Stimulated activated naive B cell treated with anti-CD40 and anti-IgM and Interleukin-4, amounts not matched to agents 10 μg/mL and 1 μg/mL and 100 μg/mL, for 72 hours (primary cell): ENCODE results near the gene CCDC34.

Source experiments
- ATAC-seq, 2 donors: fragments of 150-1000 bp; cut with Tn5 transposase; replicated peaks; 2 replicates each; pipeline ENCODE4 v1.10.0; 2021; ENCODE audit warnings: moderate library complexity in 1 of 2
- DNase-seq: peaks from one replicate; pipeline ENCODE4 v3.0.0; 2021
- H3K27ac Mint-ChIP-seq: one replicate; pipeline ENCODE4 v1.8.0; 2022; ENCODE audit warnings: mild to moderate bottlenecking, mixed read lengths
- H3K27me3 Mint-ChIP-seq, 2 donors: one replicate each; pipeline ENCODE4 v1.8.0; 2022; ENCODE audit warnings: mixed read lengths in 2 of 2
- H3K36me3 Mint-ChIP-seq, 2 donors: one replicate each; pipeline ENCODE4 v1.8.0; 2022; ENCODE audit warnings: mixed read lengths in 2 of 2, mild to moderate bottlenecking in 1 of 2
- H3K4me1 Mint-ChIP-seq, 2 donors: one replicate each; pipeline ENCODE4 v1.8.0; 2022; ENCODE audit warnings: mixed read lengths in 2 of 2, mild to moderate bottlenecking in 1 of 2
- H3K4me3 Mint-ChIP-seq, 2 donors: one replicate each; pipeline ENCODE4 v1.8.0; 2022; ENCODE audit warnings: mild to moderate bottlenecking in 2 of 2, mixed read lengths in 2 of 2, moderate library complexity in 1 of 2
- H3K9me3 Mint-ChIP-seq, 2 donors: one replicate each; pipeline ENCODE4 v1.8.0; 2022; ENCODE audit warnings: mixed read lengths in 2 of 2, mild to moderate bottlenecking in 1 of 2

The CCDC34 gene

GRCh38 chr11:27361649-27362431 is 1.2 kb downstream of the CCDC34 start:
- H3K4me3 Mint-ChIP-seq: peak overlapping the region; percentile 93 to 97
- no peaks in the 10 kb centered on the region for H3K27me3 Mint-ChIP-seq
- H3K27ac Mint-ChIP-seq: no peak overlapping the region
- no peak for ATAC-seq
- no peaks in the 10 kb centered on the region for H3K9me3 Mint-ChIP-seq
- peaks cover 16 to 24% of the 10 kb centered on the region in 2 donors for H3K4me1 Mint-ChIP-seq
- DNase-seq: no peak
- no peaks in the 10 kb centered on the region for H3K36me3 Mint-ChIP-seq

- ATAC-seq (no peak), DNase-seq (no peak)
- Mint-ChIP-seq H3K9me3 (no peaks in the 10 kb centered on the region), H3K27me3 (no peaks in the 10 kb centered on the region), H3K4me1 (peaks cover 10 to 19% of the 10 kb centered on the region in 2 donors), H3K36me3 (no peaks in the 10 kb centered on the region), H3K4me3 (no peak overlapping the region), H3K27ac (no peak overlapping the region)
Observed at GRCh38 chr11:27358296-27358695, 4.7 kb downstream of the CCDC34 start.

GRCh38 chr11:27357250-27357649 is 5.8 kb downstream of the CCDC34 start:
- Mint-ChIP-seq H3K4me1 (peaks cover 5 to 8% of the 10 kb centered on the region in 2 donors), H3K9me3 (no peaks in the 10 kb centered on the region), H3K4me3 (no peak overlapping the region), H3K36me3 (no peaks in the 10 kb centered on the region), H3K27ac (no peak overlapping the region), H3K27me3 (no peaks in the 10 kb centered on the region)
- ATAC-seq: no peak
- no peak for DNase-seq

GRCh38 chr11:27356624-27357222 is 6.3 kb downstream of the CCDC34 start:
- Mint-ChIP-seq H3K4me3 (no peak overlapping the region), H3K27me3 (no peaks in the 10 kb centered on the region), H3K4me1 (peaks cover 3% of the 10 kb centered on the region in 2 donors), H3K27ac (no peak overlapping the region), H3K36me3 (no peaks in the 10 kb centered on the region), H3K9me3 (no peaks in the 10 kb centered on the region)
- DNase-seq (no peak), ATAC-seq (no peak)

- DNase-seq (no peak), ATAC-seq (no peak)
- no peaks in the 10 kb centered on the region for H3K4me1 Mint-ChIP-seq
- no peaks in the 10 kb centered on the region for H3K36me3 Mint-ChIP-seq
- H3K9me3 Mint-ChIP-seq: no peaks in the 10 kb centered on the region
- H3K4me3 Mint-ChIP-seq: no peak overlapping the region
- no peaks in the 10 kb centered on the region for H3K27me3 Mint-ChIP-seq
- H3K27ac Mint-ChIP-seq: no peak overlapping the region
Observed at GRCh38 chr11:27355575-27356104, 7.4 kb downstream of the CCDC34 start.

GRCh38 chr11:27354359-27354965 is 8.6 kb downstream of the CCDC34 start:
- Mint-ChIP-seq H3K4me1 (no peaks in the 10 kb centered on the region), H3K36me3 (peaks cover 3 to 5% of the 10 kb centered on the region in 2 donors), H3K27ac (no peak overlapping the region), H3K9me3 (no peaks in the 10 kb centered on the region), H3K27me3 (no peaks in the 10 kb centered on the region), H3K4me3 (no peak overlapping the region)
- ATAC-seq: no peak
- DNase-seq: no peak

GRCh38 chr11:27353593-27354358 is 9.2 kb downstream of the CCDC34 start:
- H3K36me3 Mint-ChIP-seq: peaks cover 3 to 5% of the 10 kb centered on the region in 2 donors
- H3K27me3 Mint-ChIP-seq: no peaks in the 10 kb centered on the region
- H3K27ac Mint-ChIP-seq: no peak overlapping the region
- no peak for DNase-seq
- H3K9me3 Mint-ChIP-seq: no peaks in the 10 kb centered on the region
- no peak overlapping the region for H3K4me3 Mint-ChIP-seq
- peak in 1 of 2 donors; percentile 33 for ATAC-seq
- H3K4me1 Mint-ChIP-seq: no peaks in the 10 kb centered on the region

GRCh38 chr11:27352781-27353180 is 10.2 kb downstream of the CCDC34 start:
- no peaks in the 10 kb centered on the region for H3K4me1 Mint-ChIP-seq
- DNase-seq: no peak
- no peak overlapping the region for H3K4me3 Mint-ChIP-seq
- ATAC-seq: no peak
- peaks cover 4 to 8% of the 10 kb centered on the region in 2 donors for H3K36me3 Mint-ChIP-seq
- H3K27ac Mint-ChIP-seq: no peak overlapping the region
- no peaks in the 10 kb centered on the region for H3K9me3 Mint-ChIP-seq
- H3K27me3 Mint-ChIP-seq: no peaks in the 10 kb centered on the region

- H3K27ac Mint-ChIP-seq: no peak overlapping the region
- peaks cover 4 to 15% of the 10 kb centered on the region in 2 donors for H3K36me3 Mint-ChIP-seq
- H3K4me1 Mint-ChIP-seq: no peaks in the 10 kb centered on the region
- H3K27me3 Mint-ChIP-seq: no peaks in the 10 kb centered on the region
- H3K4me3 Mint-ChIP-seq: no peak overlapping the region
- ATAC-seq (no peak), DNase-seq (no peak)
- no peaks in the 10 kb centered on the region for H3K9me3 Mint-ChIP-seq
Observed at GRCh38 chr11:27350511-27350910, 12.5 kb downstream of the CCDC34 start.

- Mint-ChIP-seq H3K9me3 (no peaks in the 10 kb centered on the region), H3K27me3 (no peaks in the 10 kb centered on the region), H3K4me3 (no peak overlapping the region), H3K4me1 (no peaks in the 10 kb centered on the region), H3K27ac (no peak overlapping the region), H3K36me3 (peaks cover 4 to 15% of the 10 kb centered on the region in 2 donors)
- DNase-seq (no peak), ATAC-seq (no peak)
Observed at GRCh38 chr11:27349919-27350318, 13.1 kb downstream of the CCDC34 start.

GRCh38 chr11:27348340-27348873 is 14.6 kb downstream of the CCDC34 start:
- H3K4me3 Mint-ChIP-seq: no peak overlapping the region
- H3K27ac Mint-ChIP-seq: no peak overlapping the region
- H3K9me3 Mint-ChIP-seq: no peaks in the 10 kb centered on the region
- no peaks in the 10 kb centered on the region for H3K4me1 Mint-ChIP-seq
- ATAC-seq (no peak), DNase-seq (no peak)
- no peaks in the 10 kb centered on the region for H3K27me3 Mint-ChIP-seq
- peaks cover 4 to 17% of the 10 kb centered on the region in 2 donors for H3K36me3 Mint-ChIP-seq

GRCh38 chr11:27347359-27348339 is 15.4 kb downstream of the CCDC34 start:
- DNase-seq: no peak
- H3K9me3 Mint-ChIP-seq: no peaks in the 10 kb centered on the region
- no peak overlapping the region for H3K4me3 Mint-ChIP-seq
- H3K4me1 Mint-ChIP-seq: no peaks in the 10 kb centered on the region
- H3K27ac Mint-ChIP-seq: no peak overlapping the region
- H3K27me3 Mint-ChIP-seq: no peaks in the 10 kb centered on the region
- ATAC-seq: no peak
- H3K36me3 Mint-ChIP-seq: peaks cover 4 to 19% of the 10 kb centered on the region in 2 donors

- DNase-seq (no peak), ATAC-seq (no peak)
- H3K4me1 Mint-ChIP-seq: no peaks in the 10 kb centered on the region
- H3K27ac Mint-ChIP-seq: no peak overlapping the region
- no peak overlapping the region for H3K4me3 Mint-ChIP-seq
- H3K36me3 Mint-ChIP-seq: peaks cover 5 to 11% of the 10 kb centered on the region in 2 donors
- H3K9me3 Mint-ChIP-seq: no peaks in the 10 kb centered on the region
- H3K27me3 Mint-ChIP-seq: no peaks in the 10 kb centered on the region
Observed at GRCh38 chr11:27339941-27340340, 23.1 kb downstream of the CCDC34 start.
